WTC11 (cell line): ENCODE results near the gene GPX6. TPM values are rescaled to one million over a fixed set of nuclear protein-coding genes. Genes with fewer than 3 reads are reported as not detected.

Source experiments
- ATAC-seq: fragments of 200-7000 bp; cut with Tn5 transposase; 2 replicates; pipeline ENCODE4 v1.10.0; 2021; ENCODE audit warnings: mild to moderate bottlenecking, moderate library complexity
- CTCF ChIA-PET: fragments of 300-600 bp; sonication (Branson Sonifier 250); formaldehyde crosslinking; loops from one replicate; lab custom pipeline; 2021; ENCODE audit warnings: antibody characterized with exemption; lab: Charles Lee
- POLR2A ChIA-PET: fragments of 350-600 bp; sonication (Branson Sonifier 250); formaldehyde crosslinking; loops from one replicate; lab custom pipeline; 2021; ENCODE audit warnings: antibody characterized with exemption; lab: Charles Lee
- DNase-seq: peaks from one replicate; pipeline ENCODE4 v3.0.0; 2021; ENCODE audit warnings: low spot score
- H3K27ac Mint-ChIP-seq: 2 replicates; pipeline ENCODE4 v1.8.0; 2021; ENCODE audit warnings: mixed read lengths
- H3K27me3 Mint-ChIP-seq: 2 replicates; pipeline ENCODE4 v1.8.0; 2021; ENCODE audit warnings: low read depth, mild to moderate bottlenecking, moderate library complexity, mixed read lengths
- H3K36me3 Mint-ChIP-seq: 2 replicates; pipeline ENCODE4 v1.8.0; 2021; ENCODE audit warnings: mixed read lengths
- H3K4me1 Mint-ChIP-seq: 2 replicates; pipeline ENCODE4 v1.8.0; 2022; ENCODE audit warnings: mixed read lengths
- H3K4me3 Mint-ChIP-seq: 2 replicates; pipeline ENCODE4 v1.8.0; 2021; ENCODE audit warnings: mild to moderate bottlenecking, moderate library complexity, mixed read lengths
- H3K9me3 Mint-ChIP-seq: 2 replicates; pipeline ENCODE4 v1.8.0; 2021; ENCODE audit warnings: mixed read lengths
- ATF1 ChIP-seq: sonication (generic); formaldehyde crosslinking; IDR thresholded peaks from 2 replicates; pipeline ENCODE4 v1.8.1; 2023; ENCODE audit warnings: mild to moderate bottlenecking, moderate library complexity, missing genetic modification reagents
- ATF2 ChIP-seq: sonication (generic); formaldehyde crosslinking; IDR thresholded peaks from 2 replicates; pipeline ENCODE4 v1.8.1; 2022; ENCODE audit warnings: low read depth, missing genetic modification reagents, borderline replicate concordance
- CREM ChIP-seq: sonication (generic); formaldehyde crosslinking; IDR thresholded peaks from 2 replicates; pipeline ENCODE4 v1.8.1; 2022; ENCODE audit warnings: mild to moderate bottlenecking, missing genetic modification reagents, moderate library complexity
- CTCF ChIP-seq: fragments of 200-600 bp; IDR thresholded peaks from 2 replicates; pipeline ENCODE4 v1.8.0; 2022; ENCODE audit warnings: antibody characterized with exemption
- FOXJ3 ChIP-seq: sonication (generic); formaldehyde crosslinking; IDR thresholded peaks from 2 replicates; pipeline ENCODE4 v1.9.0; 2021; ENCODE audit warnings: missing genetic modification reagents, mild to moderate bottlenecking, borderline replicate concordance
- FOXK1 ChIP-seq: sonication (generic); formaldehyde crosslinking; IDR thresholded peaks from 2 replicates; pipeline ENCODE4 v1.8.0; 2022; ENCODE audit warnings: mild to moderate bottlenecking, moderate library complexity, missing genetic modification reagents
- GTF2I ChIP-seq: fragments of 250-450 bp; sonication (Bioruptor Pico); conservative IDR thresholded peaks from 2 replicates; pipeline ENCODE4 v1.4.0; 2021; ENCODE audit warnings: mild to moderate bottlenecking
- HMGA2 ChIP-seq: fragments of 250-450 bp; sonication (Bioruptor Pico); IDR thresholded peaks from 2 replicates; pipeline ENCODE4 v1.4.0; 2021; ENCODE audit warnings: mild to moderate bottlenecking, moderate library complexity
- KAT7 ChIP-seq: sonication (generic); formaldehyde crosslinking; IDR thresholded peaks from 2 replicates; pipeline ENCODE4 v1.8.1; 2023; ENCODE audit warnings: missing genetic modification reagents, mild to moderate bottlenecking, borderline replicate concordance
- OVOL2 ChIP-seq: fragments of 250-450 bp; sonication (Bioruptor Pico); IDR thresholded peaks from 2 replicates; pipeline ENCODE4 v1.9.0; 2021; ENCODE audit warnings: mild to moderate bottlenecking, borderline replicate concordance
- RORB ChIP-seq: fragments of 250-450 bp; sonication (Bioruptor Pico); IDR thresholded peaks from 2 replicates; pipeline ENCODE4 v1.9.0; 2021; ENCODE audit warnings: mild to moderate bottlenecking
- SOX15 ChIP-seq: fragments of 250-450 bp; sonication (Bioruptor Pico); IDR thresholded peaks from 2 replicates; pipeline ENCODE4 v1.9.0; 2021; ENCODE audit warnings: mild to moderate bottlenecking
- TCF7 ChIP-seq: sonication (generic); formaldehyde crosslinking; IDR thresholded peaks from 2 replicates; pipeline ENCODE4 v1.8.0; 2022; ENCODE audit warnings: mild to moderate bottlenecking, low read depth, missing genetic modification reagents, moderate library complexity
- ZBTB21 ChIP-seq: sonication (generic); formaldehyde crosslinking; IDR thresholded peaks from 2 replicates; pipeline ENCODE4 v1.8.1; 2023; ENCODE audit warnings: mild to moderate bottlenecking, missing genetic modification reagents, borderline replicate concordance
- ZBTB43 ChIP-seq: sonication (generic); formaldehyde crosslinking; IDR thresholded peaks from 2 replicates; pipeline ENCODE4 v1.8.1; 2023; ENCODE audit warnings: mild to moderate bottlenecking, missing genetic modification reagents
- ZMAT4 ChIP-seq: fragments of 250-450 bp; sonication (Bioruptor Pico); IDR thresholded peaks from 2 replicates; pipeline ENCODE4 v1.9.0; 2021; ENCODE audit warnings: mild to moderate bottlenecking
- ZNF671 ChIP-seq: fragments of 250-450 bp; sonication (Bioruptor Pico); IDR thresholded peaks from 2 replicates; pipeline ENCODE4 v1.8.0; 2021; ENCODE audit warnings: mild to moderate bottlenecking
- ZSCAN18 ChIP-seq: fragments of 250-450 bp; sonication (Bioruptor Pico); IDR thresholded peaks from 2 replicates; pipeline ENCODE4 v2.1.2; 2022; ENCODE audit warnings: mild to moderate bottlenecking, moderate library complexity
- total RNA-seq: library from RNA; stranded (reverse); gene quantifications from 3 replicates; pipeline ENCODE4 v1.2.3, GENCODE V29; 2021
- TF ChIP-seq, protein P1 (sequence below): sonication (generic); formaldehyde crosslinking; IDR thresholded peaks from 2 replicates; pipeline ENCODE4 v1.8.0; 2023; ENCODE audit warnings: missing genetic modification reagents
- TF ChIP-seq, protein P2 (sequence below): sonication (generic); formaldehyde crosslinking; IDR thresholded peaks from 2 replicates; pipeline ENCODE4 v1.8.1; 2023; ENCODE audit warnings: mild to moderate bottlenecking, missing genetic modification reagents, moderate library complexity

GPX6 gene
- total RNA-seq, 1 experiment from 2014 or later = not detected

DNA sequence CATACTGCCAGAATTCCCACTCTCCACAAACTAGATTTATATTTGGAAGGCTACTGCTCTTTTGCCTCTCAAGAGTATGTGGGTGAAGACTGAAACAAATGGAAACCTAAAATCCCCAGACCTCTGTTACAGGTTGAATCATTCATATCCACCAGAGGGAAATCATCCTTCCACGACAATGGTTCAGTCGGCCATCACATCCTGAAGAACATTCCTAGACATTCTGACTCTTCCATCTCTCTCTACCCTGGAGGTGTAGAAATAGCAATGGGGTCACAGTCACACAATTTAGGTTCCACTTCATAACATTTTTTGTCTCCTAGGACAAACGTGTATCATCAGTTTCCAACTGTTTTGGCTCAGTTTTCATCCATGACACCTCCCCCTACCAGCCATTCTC, 18.7 kb upstream of the GPX6 start:
- no peaks in the 10 kb centered on the region for H3K36me3 Mint-ChIP-seq
- peaks cover 35% of the 10 kb centered on the region for H3K4me1 Mint-ChIP-seq
- POLR2A ChIA-PET = no interaction called here
- TF ChIP-seq HMGA2 (no peak), TCF7 (CRISPR knock-in tag) (no peak), SOX15 (CRISPR knock-in tag) (no peak), ZNF671 (CRISPR knock-in tag) (no peak)
- TF ChIP-seq, protein P1, sequence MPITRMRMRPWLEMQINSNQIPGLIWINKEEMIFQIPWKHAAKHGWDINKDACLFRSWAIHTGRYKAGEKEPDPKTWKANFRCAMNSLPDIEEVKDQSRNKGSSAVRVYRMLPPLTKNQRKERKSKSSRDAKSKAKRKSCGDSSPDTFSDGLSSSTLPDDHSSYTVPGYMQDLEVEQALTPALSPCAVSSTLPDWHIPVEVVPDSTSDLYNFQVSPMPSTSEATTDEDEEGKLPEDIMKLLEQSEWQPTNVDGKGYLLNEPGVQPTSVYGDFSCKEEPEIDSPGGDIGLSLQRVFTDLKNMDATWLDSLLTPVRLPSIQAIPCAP = no peak
- no peak overlapping the region for H3K27ac Mint-ChIP-seq
- H3K4me3 Mint-ChIP-seq = no peak overlapping the region
- no peak for ATAC-seq
- CTCF ChIA-PET = no interaction called here
- H3K27me3 Mint-ChIP-seq = no peaks in the 10 kb centered on the region; the same call in 1 of the 2 replicates
- DNase-seq = no peak
- H3K9me3 Mint-ChIP-seq = no peaks in the 10 kb centered on the region

DNA sequence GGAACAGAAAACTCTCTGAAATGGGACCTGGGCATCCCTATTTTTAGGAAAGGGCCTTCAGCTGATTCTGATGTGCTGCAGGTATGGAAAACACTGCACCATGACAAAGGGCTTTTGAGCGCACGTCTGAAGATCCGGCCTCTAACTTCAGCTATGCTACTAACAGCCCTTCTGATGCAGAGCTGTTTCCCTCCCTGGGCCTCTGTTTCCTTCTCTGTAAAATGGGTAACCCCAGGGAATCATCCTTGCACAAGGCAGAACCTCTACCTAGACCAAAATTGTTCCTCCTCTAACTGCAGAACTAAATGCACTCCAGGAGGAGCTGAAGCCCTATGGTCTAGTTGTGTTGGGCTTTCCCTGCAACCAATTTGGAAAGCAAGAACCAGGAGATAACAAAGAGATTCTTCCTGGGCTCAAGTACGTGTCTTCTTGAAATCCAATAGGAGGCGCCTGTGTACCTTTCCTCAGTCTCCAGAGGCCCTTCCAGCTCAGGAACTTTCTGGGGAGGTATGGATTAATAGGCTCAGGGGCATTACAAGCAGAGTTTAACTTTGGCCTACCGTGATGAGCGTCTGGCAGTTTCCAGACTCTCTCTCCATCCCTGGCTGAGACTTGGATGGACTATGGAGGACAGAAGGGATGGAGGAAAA, 16.0 kb upstream of the GPX6 start:
- TF ChIP-seq CREM = no peak
- 0 out of 2 replicates have a peak, but pooled peaks have one; percentile 60 for TF ChIP-seq GTF2I
- ATAC-seq = peak; percentile 89
- H3K9me3 Mint-ChIP-seq = no peaks in the 10 kb centered on the region
- peaks cover 7% of the 10 kb centered on the region for H3K27me3 Mint-ChIP-seq
- ChIA-PET POLR2A (interaction anchor here (1.2 kb wide), 1 partner anchor 11 kb away, joined by 7 read pairs; no protein-coding TSS in a partner anchor), CTCF (interaction anchor here (0.6 to 2.6 kb wide), 30 partner anchors 8 to 1120 kb away, joined by 3 to 47 read pairs (median 5); partner anchors contain the start of genes GPX6 and ZSCAN23)
- DNase-seq = no peak
- H3K36me3 Mint-ChIP-seq = no peaks in the 10 kb centered on the region
- H3K4me3 Mint-ChIP-seq = 0 out of 2 replicates have a peak overlapping the region, but pooled peaks have one; percentile 4
- H3K4me1 Mint-ChIP-seq = peaks cover 23% of the 10 kb centered on the region
- H3K27ac Mint-ChIP-seq = peak overlapping the region; percentile 65; the same call in 1 of the 2 replicates

DNA sequence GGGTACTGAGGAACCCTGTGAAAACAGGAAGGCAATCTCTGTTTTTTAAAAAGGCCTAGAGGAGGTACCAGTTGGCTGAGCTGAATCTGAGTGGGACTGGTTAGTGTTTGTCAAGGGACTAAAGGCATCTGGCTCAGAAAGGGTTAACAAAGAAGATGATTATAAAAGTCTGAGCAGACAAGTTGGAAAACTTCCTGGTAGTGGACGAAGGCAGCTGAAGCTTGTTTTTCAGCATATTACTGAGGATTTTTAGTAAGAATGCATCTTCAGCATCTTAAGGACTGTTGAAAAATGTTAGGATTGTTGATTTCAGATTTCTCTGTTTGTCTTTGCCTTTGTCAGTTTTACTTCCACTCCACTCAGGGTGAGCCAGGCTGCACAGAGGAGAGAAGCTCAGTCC, 15.2 kb upstream of the GPX6 start:
- Mint-ChIP-seq H3K4me1 (peaks cover 20% of the 10 kb centered on the region), H3K9me3 (no peaks in the 10 kb centered on the region), H3K27ac (no peak overlapping the region; the same call in 1 of the 2 replicates), H3K36me3 (no peaks in the 10 kb centered on the region), H3K4me3 (peak overlapping the region; percentile 11), H3K27me3 (peaks cover 14% of the 10 kb centered on the region)
- POLR2A ChIA-PET = no interaction called here
- no peak for ATAC-seq
- DNase-seq = no peak
- TF ChIP-seq RORB = no peak
- CTCF ChIA-PET = interaction anchor here (0.7 to 2.6 kb wide), 22 partner anchors 9 to 1248 kb away, joined by 3 to 47 read pairs (median 5); partner anchors contain the start of gene ZSCAN23

GRCh38 chr6:28525496-28526039, 10.0 kb upstream of the GPX6 start, which contains the start of gene GPX5:
TSS of gene GPX5 (plus strand) at chr6:28525881. CDS start at chr6:28526014, 133 bp downstream.
- Mint-ChIP-seq H3K27ac (no peak within 1 kb of the TSS), H3K36me3 (no peaks in the 10 kb centered on the region), H3K4me1 (peaks cover 11% of the 10 kb centered on the region), H3K27me3 (peaks cover 14% of the 10 kb centered on the region), H3K4me3 (no peak within 1 kb of the TSS), H3K9me3 (no peaks in the 10 kb centered on the region)
- DNase-seq (no peak), ATAC-seq (peak; percentile 84)
- ChIA-PET POLR2A (no interaction called here), CTCF (interaction anchor here (0.6 to 2.8 kb wide), 3 partner anchors 17 to 141 kb away, joined by 3 to 13 read pairs (median 3); no protein-coding TSS in a partner anchor)
- TF ChIP-seq OVOL2 (CRISPR knock-in tag) (no peak), CREM (no peak), CTCF (no peak), ZBTB21 (CRISPR knock-in tag) (no peak), ZSCAN18 (CRISPR knock-in tag) (no peak), ZBTB43 (CRISPR knock-in tag) (no peak), ATF1 (CRISPR knock-in tag) (no peak), SOX15 (CRISPR knock-in tag) (no peak), ATF2 (CRISPR knock-in tag) (no peak), KAT7 (CRISPR knock-in tag) (no peak), ZMAT4 (no peak), FOXK1 (CRISPR knock-in tag) (no peak), FOXJ3 (no peak)
- TF ChIP-seq, protein P2, sequence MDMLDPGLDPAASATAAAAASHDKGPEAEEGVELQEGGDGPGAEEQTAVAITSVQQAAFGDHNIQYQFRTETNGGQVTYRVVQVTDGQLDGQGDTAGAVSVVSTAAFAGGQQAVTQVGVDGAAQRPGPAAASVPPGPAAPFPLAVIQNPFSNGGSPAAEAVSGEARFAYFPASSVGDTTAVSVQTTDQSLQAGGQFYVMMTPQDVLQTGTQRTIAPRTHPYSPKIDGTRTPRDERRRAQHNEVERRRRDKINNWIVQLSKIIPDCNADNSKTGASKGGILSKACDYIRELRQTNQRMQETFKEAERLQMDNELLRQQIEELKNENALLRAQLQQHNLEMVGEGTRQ = no peak
